K562 (cell line): ENCODE data around the gene B4GALT4. TPM values are rescaled to one million over a fixed set of nuclear protein-coding genes. Genes with fewer than 3 reads are reported as not detected.
A peak's percentile ranks its signal among the peaks of the same experiment; 100 is the strongest.

Experiments
- ATAC-seq: fragments of 200-7000 bp; cut with Tn5 transposase; 3 replicates; pipeline ENCODE4 v1.9.1; 2020; ENCODE audit warnings: moderate library complexity
- Bru-seq: library from RNA; stranded (reverse); fragments of 400-500 nt; gene quantifications from one replicate; lab custom pipeline; 2021; lab: Mats Ljungman, UMichigan
- BruChase-seq, 2 experiments: library from RNA; stranded (reverse); fragments of 400-500 nt; gene quantifications; one replicate each; lab custom pipeline; 2021; lab: Mats Ljungman, UMichigan
- BruUV-seq: library from RNA; stranded (reverse); fragments of 400-500 nt; replicated peaks from 2 replicates; lab custom pipeline; 2021; lab: Mats Ljungman, UMichigan
- CTCF ChIA-PET: fragments of 300-600 bp; formaldehyde crosslinking; extraction: SDS; loops from one replicate; lab custom pipeline; 2021; ENCODE audit warnings: low intra/inter-chr PET ratio; lab: Yijun Ruan, JAX
- POLR2A ChIA-PET: fragments of 300-600, 350-650 bp; sonication (Branson Sonifier 250); formaldehyde crosslinking; extraction: SDS; loops from one replicate; lab custom pipeline; 2021; ENCODE audit warnings: antibody characterized with exemption, inconsistent platforms; lab: Yijun Ruan, JAX
- DNase-seq, 4 experiments: peaks; one replicate each; pipeline versions ENCODE4 v3.0.0 to v3.0.0-alpha.2; 2011 to 2018; ENCODE audit warnings: low spot score in 3 of 4, mixed read lengths in 3 of 4; ENCODE audit errors: extremely low read depth in 1 of 4
- FAIRE-seq: peaks from 2 replicates; lab custom pipeline; 2011; peaks lifted over from hg19 to GRCh38; lab: Jason Lieb, UNC
- H2AFZ ChIP-seq: 2 replicates; pipeline ENCODE4 v1.6.0; 2011; ENCODE audit warnings: low read depth, low read length, control low read depth, inconsistent platforms
- H3K27ac ChIP-seq: fragments of 200-600 bp; 3 replicates; pipeline ENCODE4 v1.8.0; 2011; ENCODE audit warnings: low read depth, mild to moderate bottlenecking, control low read depth, inconsistent platforms, low read length, moderate library complexity, mixed read lengths; ENCODE audit errors: extremely low read depth
- H3K27me3 ChIP-seq, 2 experiments: fragments of 300-600 bp in 1 of 2; 2 replicates in 1 of 2; 3 replicates in 1 of 2; pipeline versions ENCODE4 v1.6.0 to v1.8.0; 2011; ENCODE audit warnings: inconsistent platforms in 2 of 2, low read length in 2 of 2, mild to moderate bottlenecking in 1 of 2, mixed read lengths in 1 of 2, moderate library complexity in 1 of 2; ENCODE audit not compliant: control insufficient read depth in 2 of 2, insufficient read depth in 2 of 2
- H3K36me3 ChIP-seq: fragments of 300-600 bp; 3 replicates; pipeline ENCODE4 v1.8.0; 2011; ENCODE audit warnings: mild to moderate bottlenecking, low read length, inconsistent platforms; ENCODE audit not compliant: control insufficient read depth, insufficient read depth
- H3K4me1 ChIP-seq, 2 experiments: fragments of 200-600 bp in 1 of 2; replicated peaks in 1 of 2; 2 replicates in 1 of 2; 3 replicates in 1 of 2; pipeline versions ENCODE4 v1.5.1 to v1.8.0; 2011; ENCODE audit warnings: inconsistent platforms in 2 of 2, low read length in 2 of 2, mild to moderate bottlenecking in 1 of 2, mixed read lengths in 1 of 2, moderate library complexity in 1 of 2; ENCODE audit not compliant: control insufficient read depth in 2 of 2, insufficient read depth in 2 of 2
- H3K4me2 ChIP-seq: 2 replicates; pipeline ENCODE4 v1.6.1; 2011; ENCODE audit warnings: low read length, control low read depth, inconsistent platforms, mixed read lengths; ENCODE audit not compliant: insufficient read depth
- H3K4me3 ChIP-seq: fragments of 200-600 bp; sonication (generic), shearing (Covaris generic); 2 replicates; pipeline ENCODE4 v1.5.1; 2016; ENCODE audit warnings: control low read depth, inconsistent platforms
- H3K79me2 ChIP-seq: fragments of 200-600 bp; 3 replicates; pipeline ENCODE4 v1.8.0; 2011; ENCODE audit warnings: low read length, inconsistent platforms; ENCODE audit not compliant: control insufficient read depth, insufficient read depth
- H3K9ac ChIP-seq, 2 experiments: 2 replicates each; pipeline versions ENCODE4 v1.6.0 to v1.6.1; 2011; ENCODE audit warnings: low read depth in 2 of 2, low read length in 2 of 2, control low read depth in 1 of 2, inconsistent platforms in 1 of 2, mild to moderate bottlenecking in 1 of 2, mixed read lengths in 1 of 2; ENCODE audit not compliant: insufficient read depth in 1 of 2
- H3K9me1 ChIP-seq: one replicate; pipeline ENCODE4 v1.6.0; 2011; ENCODE audit warnings: inconsistent platforms, mild to moderate bottlenecking, low read length, moderate library complexity; ENCODE audit not compliant: control insufficient read depth, insufficient read depth
- H3K9me3 ChIP-seq: replicated peaks from 2 replicates; pipeline ENCODE4 v1.5.1; 2011; ENCODE audit warnings: low read depth, low read length, inconsistent platforms; ENCODE audit not compliant: control insufficient read depth, insufficient read depth
- H4K20me1 ChIP-seq: replicated peaks from 2 replicates; pipeline ENCODE4 v1.6.1; 2011; ENCODE audit warnings: low read length, inconsistent platforms, mixed read lengths; ENCODE audit not compliant: control insufficient read depth, insufficient read depth
- ARID4B ChIP-seq: sonication (generic); formaldehyde crosslinking; IDR thresholded peaks from 2 replicates; pipeline ENCODE4 v1.8.0; 2022; ENCODE audit warnings: mild to moderate bottlenecking, missing genetic modification reagents
- BRF1 ChIP-seq: IDR thresholded peaks from 3 replicates; pipeline ENCODE4 v1.6.1; 2011; ENCODE audit warnings: borderline replicate concordance, mild to moderate bottlenecking; ENCODE audit not compliant: insufficient read length; ENCODE audit errors: extremely low read depth
- PHF8 ChIP-seq: fragments of 200-600 bp; sonication (generic); IDR thresholded peaks from 2 replicates; pipeline ENCODE4 v1.6.1; 2012; ENCODE audit warnings: mixed run types, mild to moderate bottlenecking, inconsistent platforms, low read length, moderate library complexity, borderline replicate concordance
- ZFP30 ChIP-seq: fragments of 250-450 bp; sonication (Bioruptor Pico); IDR thresholded peaks from 2 replicates; pipeline ENCODE4 v1.8.0; 2022; ENCODE audit warnings: moderate library complexity, mild to moderate bottlenecking, inconsistent platforms, borderline replicate concordance
- ZFP36 ChIP-seq: fragments of 150-350 bp; IDR thresholded peaks from 2 replicates; pipeline ENCODE4 v1.6.1; 2018; ENCODE audit warnings: low read length, low read depth; ENCODE audit not compliant: partially characterized antibody
- WGBS: fragments of 100-300 bp; shearing (Covaris generic); methylation state at CpG from one replicate; pipeline ENCODE4 v1.1.6; 2016; ENCODE audit warnings: low coverage, mixed read lengths; ENCODE audit not compliant: insufficient coverage; ENCODE audit errors: missing lambda C conversion rate; 5-methylcytosine and 5-hydroxymethylcytosine counted together
- in situ Hi-C: fragments of 300-500 bp; cut with MboI; formaldehyde crosslinking; loops from 4 replicates; pipeline ENCODE4 v1.15.0; 2018; ENCODE audit warnings: inconsistent platforms, mixed read lengths
- intact Hi-C: fragments of 100-400 bp; cut with micrococcal nuclease; formaldehyde crosslinking; loops from 2 replicates; pipeline ENCODE4 v1.14.2; 2022
- long read RNA-seq, 3 experiments: library from polyadenylated mRNA in 2 of 3; library from RNA in 1 of 3; unstranded in 2 of 3; stranded (forward) in 1 of 3; transcript quantifications; one replicate each; pipeline ENCODE4 v2.0.0, GENCODE V29; 2019 to 2022
- polyA minus RNA-seq, 3 experiments: library from RNA; depleted of rRNA, polyadenylated mRNA; stranded (reverse); fragments of >200 nt; gene quantifications; 2 replicates each; pipeline ENCODE4 v1.2.3, GENCODE V29; 2011
- polyA plus RNA-seq, 8 experiments: library from polyadenylated mRNA; depleted of rRNA in 4 of 8; stranded (reverse) in 5 of 8; unstranded in 3 of 8; fragments of >200 nt; fragmentation: Nextera tagmentation in 2 of 8; fragmentation: Illumina TruSeq in 1 of 8; extraction: Ambion mirVana in 2 of 8; extraction: Trizol in 1 of 8; gene quantifications; 2 replicates each; pipeline versions ENCODE4 v1.2.1 to v1.2.3, GENCODE V29; 2011 to 2014; ENCODE audit warnings: inconsistent platforms in 1 of 8, missing spikeins in 1 of 8
- total RNA-seq, 7 experiments: library from RNA; depleted of rRNA in 6 of 7; stranded (reverse); fragments of >200 nt in 6 of 7; fragmentation: Illumina TruSeq in 2 of 7; extraction: Trizol in 2 of 7; gene quantifications; 2 replicates each; pipeline versions ENCODE4 v1.2.1 to v1.2.3, GENCODE V29; 2011 to 2021; ENCODE audit warnings: low replicate concordance in 1 of 7
- TF ChIP-seq, protein P1 (sequence below): fragments of 450-650 bp; IDR thresholded peaks from 2 replicates; pipeline ENCODE4 v1.6.1; 2016; ENCODE audit warnings: missing biosample characterization, missing genetic modification characterization

Gene B4GALT4, protein sequence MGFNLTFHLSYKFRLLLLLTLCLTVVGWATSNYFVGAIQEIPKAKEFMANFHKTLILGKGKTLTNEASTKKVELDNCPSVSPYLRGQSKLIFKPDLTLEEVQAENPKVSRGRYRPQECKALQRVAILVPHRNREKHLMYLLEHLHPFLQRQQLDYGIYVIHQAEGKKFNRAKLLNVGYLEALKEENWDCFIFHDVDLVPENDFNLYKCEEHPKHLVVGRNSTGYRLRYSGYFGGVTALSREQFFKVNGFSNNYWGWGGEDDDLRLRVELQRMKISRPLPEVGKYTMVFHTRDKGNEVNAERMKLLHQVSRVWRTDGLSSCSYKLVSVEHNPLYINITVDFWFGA
- 10.1 and 22.7 TPM in 2 replicates for total RNA-seq (2011; cell fraction: chromatin; rRNA removed; ENCODE audit: low replicate concordance)
- total RNA-seq (2011; cell fraction: nucleolus; rRNA removed) = 9.2 and 9.8 TPM in 2 replicates
- total RNA-seq (2011; cell fraction: nucleoplasm; rRNA removed) = 15.0 and 23.0 TPM in 2 replicates
- total RNA-seq (2014; rRNA removed) (8.2 and 14.0 TPM in 2 replicates), total RNA-seq (2014; rRNA removed; fragmentation: Illumina TruSeq; extraction: Trizol) (13.0 and 14.2 TPM in 2 replicates), total RNA-seq (2015; rRNA removed; fragmentation: Illumina TruSeq; extraction: Trizol) (11.2 and 12.8 TPM in 2 replicates), total RNA-seq (2021) (10.2 and 13.1 TPM in 2 replicates), polyA plus RNA-seq (2011; rRNA removed) (10.9 and 12.2 TPM in 2 replicates), polyA plus RNA-seq (2014; fragmentation: Illumina TruSeq; extraction: Trizol) (8.8 and 10.1 TPM in 2 replicates), polyA plus RNA-seq (2014; fragmentation: Nextera tagmentation; extraction: Ambion mirVana) (10 to 100 TPM; 14.9 to 17.8 TPM), polyA plus RNA-seq (2014; rRNA removed) (11.7 and 12.5 TPM in 2 replicates), polyA minus RNA-seq (2011; rRNA and poly(A)+ RNA removed) (12.7 and 14.2 TPM in 2 replicates), Bru-seq, nascent RNA (percentile 75 among the genes with signal in this experiment), BruChase-seq, experiment 1, labeled RNA remaining after a 2-hour chase (percentile 67 among the genes with signal in this experiment), BruChase-seq, experiment 2, labeled RNA remaining after a 6-hour chase (percentile 67 among the genes with signal in this experiment)
- 2.1 and 6.4 TPM in 2 replicates for polyA plus RNA-seq (2011; cell fraction: cytosol; rRNA removed)
- polyA plus RNA-seq (2011; cell fraction: nucleus; rRNA removed) = 6.1 and 9.6 TPM in 2 replicates
- 8.4 and 8.7 TPM in 2 replicates for polyA plus RNA-seq (2012)
- polyA minus RNA-seq (2011; cell fraction: cytosol; rRNA and poly(A)+ RNA removed) = 5.4 and 10.1 TPM in 2 replicates
- polyA minus RNA-seq (2011; cell fraction: nucleus; rRNA and poly(A)+ RNA removed) = 6.3 and 11.2 TPM in 2 replicates
- long read RNA-seq, experiment 1, transcript B4GALT4-202 (8 exons, 2,459 nt) = major isoform, 12 of 26 reads
- long read RNA-seq, experiment 1, partial matches to known transcripts = 2 of 26 reads
- long read RNA-seq, experiment 1, other reads (novel, unspliced or antisense) = 8 of 26 reads
- long read RNA-seq, experiment 2, partial matches to known transcripts = 5 of 8 reads
- long read RNA-seq, experiment 2, other reads (novel, unspliced or antisense) = 2 of 8 reads
- long read RNA-seq, experiment 3, transcript B4GALT4-202 (8 exons, 2,459 nt) = major isoform, 6 of 8 reads
- long read RNA-seq, experiment 3, partial matches to known transcripts = 1 of 8 reads
- long read RNA-seq, experiment 3, other reads (novel, unspliced or antisense) = 0 of 8 reads

DNA sequence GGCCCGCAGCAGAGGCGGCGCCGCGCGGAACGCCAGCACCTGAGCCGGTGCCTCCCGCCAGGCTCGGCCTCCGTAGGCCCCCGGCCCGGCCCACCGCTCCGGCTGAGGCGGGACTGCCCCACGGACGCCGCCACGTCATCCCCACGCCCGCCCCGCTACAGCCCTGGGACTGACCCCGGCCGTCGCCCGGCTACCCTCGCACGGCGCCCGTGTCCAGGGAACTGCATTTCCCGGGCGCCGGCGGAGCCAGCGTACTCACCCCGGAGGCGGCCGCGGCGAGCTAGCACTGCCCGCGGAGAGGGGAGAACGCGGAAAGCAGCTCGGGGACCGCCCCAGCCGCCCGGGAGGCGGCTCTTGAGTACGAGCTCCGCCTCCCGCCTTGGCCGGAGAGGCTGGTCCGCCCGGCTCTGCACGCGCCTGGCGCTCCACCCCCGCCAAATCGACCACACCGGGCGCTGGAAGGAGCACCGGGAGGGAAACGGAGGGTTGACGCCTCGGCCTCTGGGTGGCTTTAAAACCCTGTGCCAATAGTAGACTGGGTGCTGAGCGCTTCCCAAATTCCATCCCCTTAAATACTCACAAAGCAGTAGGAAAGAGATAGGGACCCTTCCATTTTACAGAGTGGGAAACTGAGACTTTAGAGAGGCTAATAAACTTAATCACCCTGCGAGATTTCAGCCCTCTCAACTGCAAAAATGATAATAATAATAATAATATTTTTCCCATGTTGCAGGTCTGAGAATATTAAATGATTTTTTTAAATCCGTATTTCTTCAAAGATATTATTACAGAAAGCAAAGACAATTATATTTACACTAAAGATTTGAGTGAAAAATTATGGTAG lies at the start of gene B4GALT4:
TSS of gene B4GALT4 (minus strand) at position 288 of the 844 bp plus-strand sequence. CDS start 10,779 bp downstream, outside the sequence.
- Histone ChIP-seq H3K9me1 (no peaks in the 10 kb centered on the region), H3K27me3 (no peaks in the 10 kb centered on the region), H4K20me1 (no peaks in the 10 kb centered on the region), H3K36me3 (peaks cover 10% of the 10 kb centered on the region; the same call in 2 of the 3 replicates), H3K9me3 (no peaks in the 10 kb centered on the region), H3K4me1 (peaks cover 8 to 13% of the 10 kb centered on the region in 2 experiments; a peak in 4 of 5 replicates), H2AFZ (peak within 1 kb of the TSS; percentile 80), H3K4me3 (peak within 1 kb of the TSS; percentile 67), H3K27ac (peak within 1 kb of the TSS; percentile 74), H3K4me2 (peak within 1 kb of the TSS; percentile 79), H3K79me2 (peaks cover 29% of the 10 kb centered on the region), H3K9ac (peak within 1 kb of the TSS; percentile 64 to 92)
- DNase-seq (peak; percentile 71 to 87 (median 77)), FAIRE-seq (peak; percentile 44), ATAC-seq (peak; percentile 98)
- intact Hi-C loops = loop anchor here (1.0 to 10.0 kb wide), 3 partner anchors 96 to 359 kb away; partner anchors contain the start of gene IGSF11
- 0% methylated on average over 12 of the region's 70 CpGs for WGBS
- POLR2A ChIA-PET = interaction anchor here (0.6 to 1.5 kb wide), 5 partner anchors 10 to 525 kb away, joined by 3 to 5 read pairs (median 3); partner anchors contain the start of genes ARHGAP31 and IGSF11
- in situ Hi-C loops = loop anchor here (25.0 kb wide), 1 partner anchor 354 kb away; no protein-coding TSS in a partner anchor
- CTCF ChIA-PET = interaction anchor here (0.9 to 1.2 kb wide), 2 partner anchors 142 to 358 kb away, joined by 3 read pairs; no protein-coding TSS in a partner anchor
- no TSS peak for BruUV-seq
- TF ChIP-seq ARID4B (CRISPR knock-in tag) (0 out of 2 replicates have a peak, but pooled peaks have one; percentile 56), BRF1 (no peak), ZFP36 (no peak), ZFP30 (CRISPR knock-in tag) (no peak), PHF8 (peak; percentile 81; the same call in 1 of the 2 replicates)
- TF ChIP-seq, protein P1, sequence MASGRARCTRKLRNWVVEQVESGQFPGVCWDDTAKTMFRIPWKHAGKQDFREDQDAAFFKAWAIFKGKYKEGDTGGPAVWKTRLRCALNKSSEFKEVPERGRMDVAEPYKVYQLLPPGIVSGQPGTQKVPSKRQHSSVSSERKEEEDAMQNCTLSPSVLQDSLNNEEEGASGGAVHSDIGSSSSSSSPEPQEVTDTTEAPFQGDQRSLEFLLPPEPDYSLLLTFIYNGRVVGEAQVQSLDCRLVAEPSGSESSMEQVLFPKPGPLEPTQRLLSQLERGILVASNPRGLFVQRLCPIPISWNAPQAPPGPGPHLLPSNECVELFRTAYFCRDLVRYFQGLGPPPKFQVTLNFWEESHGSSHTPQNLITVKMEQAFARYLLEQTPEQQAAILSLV (tag) = no peak
